Left ventricle myocardium superior (tissue), 1 donor: ENCODE data around the gene SH3GL1. TPM values are rescaled to one million over a fixed set of nuclear protein-coding genes. Genes with fewer than 3 reads are reported as not detected.

Source experiments
- microRNA-seq: library from miRNA; unstranded; fragments of <30 nt; microRNA quantifications from one replicate; pipeline ENCODE4 v1.2.0, GENCODE V29; 2020; ENCODE audit warnings: borderline number of aligned reads
- total RNA-seq: library from RNA; stranded (reverse); fragmentation: NEBNext Ultra II Directional; extraction: Animal tissue kit (Norgen Biotek cat#: 25700); gene quantifications from one replicate; pipeline ENCODE4 v1.2.1, GENCODE V29; 2021
- donor health status: DM: no; HTN: yes; CAD: no; lungs with severe emphysema.

The SH3GL1 gene
- total RNA-seq, 1 donor from 2014 or later, result 19.1 TPM

Small RNAs within 50 kb of the gene (microRNA-seq; reads per million reads assigned to microRNA genes)
- not detected for gene MIR4746

Other genes starting within 250 kb of the SH3GL1 start
- gene CREB3L3, start 246.9 kb downstream of the SH3GL1 start, total RNA-seq, result not detected
- gene SIRT6, start 218.0 kb downstream of the SH3GL1 start, total RNA-seq, result 9.3 TPM
- 0.42 TPM for gene ANKRD24, start 217.9 kb downstream of the SH3GL1 start, total RNA-seq
- 0.92 TPM for gene EBI3, start 171.0 kb downstream of the SH3GL1 start, total RNA-seq
- 8.3 TPM for gene YJU2, start 153.5 kb downstream of the SH3GL1 start, total RNA-seq
- gene SHD, start 121.3 kb downstream of the SH3GL1 start, total RNA-seq, result not detected
- not detected for gene TMIGD2, start 98.2 kb downstream of the SH3GL1 start, total RNA-seq
- not detected for gene FSD1, start 95.9 kb downstream of the SH3GL1 start, total RNA-seq
- 4.2 TPM for gene STAP2, start 61.7 kb downstream of the SH3GL1 start, total RNA-seq
- gene MPND, start 57.0 kb downstream of the SH3GL1 start, total RNA-seq, result 19.2 TPM
- gene CHAF1A, start 2.1 kb upstream of the SH3GL1 start, total RNA-seq, result 7.2 TPM
- gene UBXN6, start 57.2 kb upstream of the SH3GL1 start, total RNA-seq, result 127 TPM
- gene HDGFL2, start 71.8 kb upstream of the SH3GL1 start, total RNA-seq, result 30.3 TPM
- 235 TPM for gene PLIN4, start 117.9 kb upstream of the SH3GL1 start, total RNA-seq
- 44.2 TPM for gene PLIN5, start 134.7 kb upstream of the SH3GL1 start, total RNA-seq
- gene LRG1, start 139.5 kb upstream of the SH3GL1 start, total RNA-seq, result 0.30 TPM
- gene SEMA6B, start 159.1 kb upstream of the SH3GL1 start, total RNA-seq, result 15.7 TPM
- 4.8 TPM for gene TNFAIP8L1, start 239.0 kb upstream of the SH3GL1 start, total RNA-seq